Right lobe of liver (tissue), 4 donors: ENCODE measurements around the gene NAT10.

Experiments
- POLR2A ChIP-seq: fragments of 450-650 bp; IDR thresholded peaks from one replicate; pipeline ENCODE4 v1.6.1; 2017; ENCODE audit warnings: antibody characterized with exemption, mild to moderate bottlenecking
- TF ChIP-seq, protein P1 (sequence below), 4 donors: fragments of 200-600 bp in 3 of 4; fragments of 450-650 bp in 1 of 4; IDR thresholded peaks; one replicate each; pipeline versions ENCODE4 v1.5.1 to v1.8.0; 2016 to 2022; ENCODE audit warnings: antibody characterized with exemption in 4 of 4, mild to moderate bottlenecking in 2 of 4
- donor health status: DM: no; HTN: no; CAD: no.
- donor health status: DM: no; HTN: no; CAD: no.
- donor health status: DM: no; HTN: yes; CAD: no.

DNA sequence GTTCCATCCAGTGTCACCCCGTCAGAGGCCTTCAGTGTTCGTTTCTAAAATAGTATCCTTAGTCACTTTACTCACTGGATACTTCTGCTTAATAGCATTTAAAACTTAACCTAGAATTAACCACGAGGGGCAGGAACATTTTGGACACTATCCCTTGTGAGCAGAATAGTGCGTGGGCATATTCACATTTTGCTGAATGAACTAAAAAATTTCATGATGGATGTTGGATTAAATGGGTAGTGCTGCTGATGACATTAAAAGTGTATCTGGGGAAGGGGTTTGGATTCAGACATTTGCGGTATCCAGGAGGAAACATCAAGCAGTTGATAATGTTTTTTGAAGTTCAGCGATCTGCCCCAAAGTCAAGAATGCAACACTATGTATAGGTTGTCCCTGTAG is 750 bp upstream of the NAT10 start:
- TF ChIP-seq, protein P1, sequence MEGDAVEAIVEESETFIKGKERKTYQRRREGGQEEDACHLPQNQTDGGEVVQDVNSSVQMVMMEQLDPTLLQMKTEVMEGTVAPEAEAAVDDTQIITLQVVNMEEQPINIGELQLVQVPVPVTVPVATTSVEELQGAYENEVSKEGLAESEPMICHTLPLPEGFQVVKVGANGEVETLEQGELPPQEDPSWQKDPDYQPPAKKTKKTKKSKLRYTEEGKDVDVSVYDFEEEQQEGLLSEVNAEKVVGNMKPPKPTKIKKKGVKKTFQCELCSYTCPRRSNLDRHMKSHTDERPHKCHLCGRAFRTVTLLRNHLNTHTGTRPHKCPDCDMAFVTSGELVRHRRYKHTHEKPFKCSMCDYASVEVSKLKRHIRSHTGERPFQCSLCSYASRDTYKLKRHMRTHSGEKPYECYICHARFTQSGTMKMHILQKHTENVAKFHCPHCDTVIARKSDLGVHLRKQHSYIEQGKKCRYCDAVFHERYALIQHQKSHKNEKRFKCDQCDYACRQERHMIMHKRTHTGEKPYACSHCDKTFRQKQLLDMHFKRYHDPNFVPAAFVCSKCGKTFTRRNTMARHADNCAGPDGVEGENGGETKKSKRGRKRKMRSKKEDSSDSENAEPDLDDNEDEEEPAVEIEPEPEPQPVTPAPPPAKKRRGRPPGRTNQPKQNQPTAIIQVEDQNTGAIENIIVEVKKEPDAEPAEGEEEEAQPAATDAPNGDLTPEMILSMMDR (IDR thresholded peaks at IDR 0.05): no peak
- no peak for TF ChIP-seq POLR2A
